EH (cell line): ENCODE measurements around the gene AVPR2.

Experiments used
- DNase-seq: peaks from one replicate; pipeline ENCODE4 v3.0.0-alpha.2; 2015; ENCODE audit warnings: low read depth

Gene AVPR2

DNA sequence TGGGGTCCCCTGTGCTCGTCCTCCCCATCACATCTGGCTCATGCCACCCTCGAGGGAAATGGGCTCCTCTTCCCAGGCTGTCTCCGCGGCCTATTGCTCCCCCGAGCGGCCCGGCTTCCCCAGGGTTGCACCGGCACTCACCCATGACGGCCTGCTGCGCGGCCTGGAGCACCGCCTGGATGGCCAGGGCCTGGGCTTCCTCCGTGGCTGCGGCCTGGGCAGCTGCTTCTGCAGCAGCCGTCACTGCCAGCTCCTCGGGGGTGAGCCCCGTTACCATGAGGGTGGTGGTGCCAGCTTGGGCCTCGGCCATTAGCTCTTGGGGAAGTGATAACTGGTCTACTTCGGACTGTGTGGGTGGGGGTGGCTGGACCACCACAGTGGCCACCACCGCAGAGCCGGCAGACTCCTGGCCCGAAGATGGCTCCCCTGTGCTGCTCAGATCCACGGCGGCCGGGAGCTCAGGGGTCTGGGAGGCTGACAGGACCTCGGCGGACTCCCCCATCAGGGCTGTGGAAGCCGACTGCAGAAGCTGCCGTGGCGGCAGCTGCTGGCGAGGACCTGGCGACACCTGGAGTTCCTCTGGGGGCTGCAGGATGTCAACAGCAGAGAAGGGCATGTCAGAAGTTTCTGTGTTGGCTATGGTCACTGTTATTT lies 48.0 kb downstream of the AVPR2 start:
- no peak for DNase-seq

DNA sequence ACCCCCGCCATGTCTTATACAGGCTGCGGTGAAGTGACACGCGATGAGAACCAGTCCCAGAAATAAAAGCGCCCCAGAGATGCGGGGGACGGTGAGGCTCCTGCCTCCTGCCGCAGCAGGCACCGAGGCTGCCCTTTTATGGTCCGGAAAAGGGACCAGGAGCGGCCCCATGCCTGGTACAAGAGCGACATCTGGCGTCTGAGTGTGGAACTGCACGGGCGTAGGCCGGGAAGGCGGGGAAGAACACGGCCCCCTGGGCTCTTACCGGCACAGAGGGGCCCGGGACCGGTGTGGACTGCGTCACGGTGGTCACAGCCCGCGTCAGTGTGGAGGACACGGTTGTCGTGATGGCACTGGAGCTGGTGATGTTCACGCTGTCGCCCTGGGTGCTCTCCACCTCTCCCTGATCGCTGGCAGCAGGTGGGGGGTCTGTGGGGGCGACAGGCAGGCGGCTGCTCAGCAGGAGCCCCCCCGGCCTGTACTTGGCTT lies 48.9 kb downstream of the AVPR2 start:
- DNase-seq, result peak; percentile 72

GRCh38 chrX:153953892-153954557 lies 49.6 kb downstream of the AVPR2 start:
- no peak for DNase-seq

GRCh38 chrX:153954558-153955227 lies 50.2 kb downstream of the AVPR2 start:
- no peak for DNase-seq

DNA sequence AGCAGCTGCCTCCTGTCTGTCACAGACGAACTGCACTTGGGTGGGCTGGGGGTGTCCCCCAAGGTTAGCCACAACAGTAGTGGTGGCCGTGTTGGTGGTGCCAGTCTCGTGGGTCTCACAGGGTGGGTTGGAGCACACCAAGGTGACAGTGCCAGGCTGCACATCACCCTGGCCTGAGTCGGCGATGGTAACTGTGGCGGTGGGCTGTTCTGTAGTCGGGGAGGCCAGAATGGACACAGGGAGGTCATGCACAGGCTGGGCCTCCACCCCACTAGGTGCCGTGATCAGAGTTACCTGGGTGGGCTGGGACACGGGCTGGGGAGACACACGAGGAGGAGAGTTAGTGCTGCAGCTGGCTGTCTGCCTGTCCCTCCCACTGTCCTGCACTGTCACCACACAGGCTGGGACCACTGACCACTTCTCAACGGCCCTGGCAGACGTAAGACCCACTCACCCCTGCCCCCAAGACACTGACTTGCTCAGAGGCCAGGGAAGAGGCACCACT lies 50.8 kb downstream of the AVPR2 start:
- no peak for DNase-seq

GRCh38 chrX:153956044-153956907 lies 51.8 kb downstream of the AVPR2 start:
- no peak for DNase-seq
